ENCODE measurements around the gene VWC2. TPM values are rescaled to one million over a fixed set of nuclear protein-coding genes. Genes with fewer than 3 reads are reported as not detected.

The VWC2 gene
- total RNA-seq, 1 experiment from 2014 or later = not detected

- TF ChIP-seq CTCF (IDR thresholded peaks at IDR 0.05) = no peak
- no peak for TF ChIP-seq TCF7L2 (IDR thresholded peaks at IDR 0.05; ENCODE audit: low read depth, low read length)
- TF ChIP-seq POLR2AphosphoS5 (IDR thresholded peaks at IDR 0.05; ENCODE audit: low read depth, low read length) = no peak
- no peak for TF ChIP-seq SIN3A (IDR thresholded peaks at IDR 0.05; ENCODE audit: borderline replicate concordance, insufficient read depth, low read depth, low read length)
- TF ChIP-seq REST (IDR thresholded peaks at IDR 0.05; ENCODE audit: insufficient read depth in 1 of 2, low read depth in 2 of 2, low read length in 1 of 2) = no peak
- in situ Hi-C loops (cut with HindIII; ENCODE audit: low pct_unique_long_range_greater_than_20kb, low sequenced_read_pairs) = no loop called here
- Histone ChIP-seq H3K4me3 (ENCODE audit: low read depth in 2 of 2, low read length in 2 of 2) (no peak overlapping the region), H3K27me3 (ENCODE audit: control insufficient read depth, insufficient read depth, low read length) (no peaks in the 10 kb centered on the region), H3K4me1 (ENCODE audit: control insufficient read depth, insufficient read depth, low read length) (no peaks in the 10 kb centered on the region), H3K36me3 (ENCODE audit: control insufficient read depth, insufficient read depth, low read length) (no peaks in the 10 kb centered on the region), H3K9me3 (ENCODE audit: control insufficient read depth, insufficient read depth, low read depth, low read length) (no peaks in the 10 kb centered on the region), H3K27ac (ENCODE audit: low read length) (no peak overlapping the region)
- BruUV-seq (replicated peaks) = no TSS peak
- intact Hi-C loops (cut with micrococcal nuclease; ENCODE audit: unreplicated experiment) = no loop called here
- DNase-seq (ENCODE audit: low read depth, low spot score) (no peak), ATAC-seq (no peak)
- ChIA-PET CTCF (no interaction called here), POLR2A (no interaction called here)
Observed at GRCh38 chr7:49855281-49855980, 82.0 kb downstream of the VWC2 start.

GRCh38 chr7:49860293-49860692 is 86.9 kb downstream of the VWC2 start:
- ATAC-seq = no peak
- Histone ChIP-seq H3K36me3 (ENCODE audit: control insufficient read depth, insufficient read depth, low read length) (no peaks in the 10 kb centered on the region), H3K4me3 (ENCODE audit: low read depth in 2 of 2, low read length in 2 of 2) (no peak overlapping the region), H3K27ac (ENCODE audit: low read length) (no peak overlapping the region), H3K27me3 (ENCODE audit: control insufficient read depth, insufficient read depth, low read length) (no peaks in the 10 kb centered on the region), H3K4me1 (ENCODE audit: control insufficient read depth, insufficient read depth, low read length) (no peaks in the 10 kb centered on the region), H3K9me3 (ENCODE audit: control insufficient read depth, insufficient read depth, low read depth, low read length) (no peaks in the 10 kb centered on the region)
- ChIA-PET CTCF (no interaction called here), POLR2A (interaction anchor here (0.7 kb wide), 1 partner anchor 1382 kb away, joined by 4 read pairs; no protein-coding TSS in a partner anchor)
- in situ Hi-C loops (cut with HindIII; ENCODE audit: low pct_unique_long_range_greater_than_20kb, low sequenced_read_pairs) = no loop called here
- intact Hi-C loops (cut with micrococcal nuclease; ENCODE audit: unreplicated experiment) = no loop called here
- no peak for DNase-seq (ENCODE audit: low read depth, low spot score)
- no TSS peak for BruUV-seq (replicated peaks)
- TF ChIP-seq TCF7L2 (IDR thresholded peaks at IDR 0.05; ENCODE audit: low read depth, low read length) (no peak), CTCF (IDR thresholded peaks at IDR 0.05) (no peak), SIN3A (IDR thresholded peaks at IDR 0.05; ENCODE audit: borderline replicate concordance, insufficient read depth, low read depth, low read length) (no peak), POLR2AphosphoS5 (IDR thresholded peaks at IDR 0.05; ENCODE audit: low read depth, low read length) (no peak), REST (IDR thresholded peaks at IDR 0.05; ENCODE audit: insufficient read depth in 1 of 2, low read depth in 2 of 2, low read length in 1 of 2) (no peak)
